Jurkat, Clone E6-1 (cell line): ENCODE results near the gene TGFBR2.

Source experiments
- DNase-seq: peaks from one replicate; pipeline ENCODE4 v3.0.0-alpha.2; 2011; ENCODE audit warnings: low read depth, low spot score
- H3K4me3 ChIP-seq: 2 replicates; pipeline ENCODE4 v1.5.1; 2011; ENCODE audit warnings: mild to moderate bottlenecking, low read length, control low read depth, moderate library complexity

Gene TGFBR2

GRCh38 chr3:30728143-30728542 is 121.7 kb downstream of the TGFBR2 start:
- no peak overlapping the region for H3K4me3 ChIP-seq
- DNase-seq, result no peak

GRCh38 chr3:30729512-30729911 is 123.1 kb downstream of the TGFBR2 start:
- DNase-seq, result peak; percentile 55
- H3K4me3 ChIP-seq, result no peak overlapping the region

GRCh38 chr3:30729936-30730335 is 123.5 kb downstream of the TGFBR2 start:
- DNase-seq, result no peak

GRCh38 chr3:30730967-30731366 is 124.6 kb downstream of the TGFBR2 start:
- peak; percentile 25 for DNase-seq
- H3K4me3 ChIP-seq, result no peak overlapping the region

More at GRCh38 chr3:30729936-30730335, 123.5 kb downstream of the TGFBR2 start:
- H3K4me3 ChIP-seq, result no peak overlapping the region

GRCh38 chr3:30733209-30733608 is 126.8 kb downstream of the TGFBR2 start:
- no peak overlapping the region for H3K4me3 ChIP-seq

GRCh38 chr3:30733696-30734095 is 127.3 kb downstream of the TGFBR2 start:
- DNase-seq, result no peak
- no peak overlapping the region for H3K4me3 ChIP-seq

More at GRCh38 chr3:30733209-30733608, 126.8 kb downstream of the TGFBR2 start:
- no peak for DNase-seq

GRCh38 chr3:30737743-30738499 is 131.5 kb downstream of the TGFBR2 start:
- DNase-seq, result no peak
- H3K4me3 ChIP-seq, result no peak overlapping the region

- H3K4me3 ChIP-seq, result no peak overlapping the region
- DNase-seq, result no peak
Observed at GRCh38 chr3:30738605-30739004, 132.2 kb downstream of the TGFBR2 start.

- no peak overlapping the region for H3K4me3 ChIP-seq
- DNase-seq, result no peak
Observed at GRCh38 chr3:30741889-30742288, 135.5 kb downstream of the TGFBR2 start.

- no peak for DNase-seq
- H3K4me3 ChIP-seq, result no peak overlapping the region
Observed at GRCh38 chr3:30742796-30743619, 136.6 kb downstream of the TGFBR2 start.
